DMS53 treated with DMSO at 0.1 percent for 48 hours (cell line): ENCODE measurements around the gene DBP.

Experiments
- DNase-seq: peaks from one replicate; lab custom pipeline; 2025; ENCODE audit not compliant: unreplicated experiment; lab: John Stamatoyannopoulos, UW

DBP gene

GRCh38 chr19:48628486-48629296, 8.5 kb downstream of the DBP start:
- no peak for DNase-seq

GRCh38 chr19:48627865-48628314, 9.3 kb downstream of the DBP start:
- DNase-seq, result no peak

- no peak for DNase-seq
Observed at GRCh38 chr19:48627201-48627864, 9.8 kb downstream of the DBP start.

GRCh38 chr19:48625891-48626327, 11.3 kb downstream of the DBP start:
- DNase-seq, result no peak

- DNase-seq, result no peak
Observed at GRCh38 chr19:48624791-48625723, 12.1 kb downstream of the DBP start.

- peak; percentile 96 for DNase-seq
Observed at GRCh38 chr19:48624067-48624594, 13.0 kb downstream of the DBP start.

GRCh38 chr19:48623556-48624066, 13.6 kb downstream of the DBP start:
- no peak for DNase-seq

- no peak for DNase-seq
Observed at GRCh38 chr19:48619692-48620585, 17.2 kb downstream of the DBP start.

- DNase-seq, result peak; percentile 99
Observed at GRCh38 chr19:48618916-48619691, 18.1 kb downstream of the DBP start, which contains the start of the genes RPL18 and SPHK2. Gene RPL18, minus strand, starts transcription at chr19:48619178. Its CDS starts 35 bp downstream, at chr19:48619143. Gene SPHK2, plus strand, starts transcription at chr19:48619506. Its CDS starts 1,009 bp downstream, at chr19:48620515.

- DNase-seq, result no peak
Observed at GRCh38 chr19:48618278-48618915, 18.8 kb downstream of the DBP start.

- no peak for DNase-seq
Observed at GRCh38 chr19:48617146-48617937, 19.8 kb downstream of the DBP start.

- DNase-seq, result no peak
Observed at GRCh38 chr19:48616491-48617056, 20.6 kb downstream of the DBP start.

GRCh38 chr19:48616041-48616436, 21.1 kb downstream of the DBP start:
- no peak for DNase-seq

GRCh38 chr19:48615231-48616040, 21.7 kb downstream of the DBP start:
- no peak for DNase-seq

- peak; percentile 88 for DNase-seq
Observed at GRCh38 chr19:48614436-48615230, 22.5 kb downstream of the DBP start, which contains the start of gene FAM83E. Gene FAM83E, minus strand, starts transcription at chr19:48615076. Its CDS starts 1,704 bp downstream, at chr19:48613372.
